GM10266 (cell line): ENCODE data around the gene OR51B6.
"Not testable (repeated sequence)": the region's sequence is repeated elsewhere in the genome, so short reads cannot be mapped to it uniquely, and the experiment has no call there.

ENCODE experiments used
- DNase-seq: peaks from one replicate; pipeline ENCODE4 v3.0.0; 2012; ENCODE audit errors: extremely low spot score
- CTCF ChIP-seq: IDR thresholded peaks from 2 replicates; pipeline ENCODE4 v1.5.1; 2012; ENCODE audit warnings: mild to moderate bottlenecking, low read depth; ENCODE audit not compliant: control insufficient read depth, insufficient read depth; ENCODE audit errors: missing control alignments

The OR51B6 gene

DNA sequence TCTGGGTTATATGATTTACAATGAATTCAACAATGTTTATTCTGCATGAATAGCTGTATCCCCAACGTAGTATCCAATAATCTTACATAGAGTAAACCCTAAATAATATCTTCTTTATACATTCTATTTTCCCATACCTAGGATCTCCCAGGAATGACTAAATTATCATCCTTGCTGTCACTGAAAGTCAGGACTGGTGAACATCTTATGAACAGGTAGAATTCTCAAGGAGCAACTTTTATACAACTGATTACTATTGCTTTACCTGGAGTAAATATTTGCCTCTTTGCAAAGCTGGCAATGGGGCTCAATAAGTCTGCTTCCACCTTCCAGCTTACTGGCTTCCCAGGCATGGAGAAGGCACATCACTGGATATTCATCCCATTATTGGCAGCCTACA lies at the start of gene OR51B6:
Gene OR51B6, plus strand, starts transcription at position 301 of the 400 bp plus-strand sequence. Its CDS starts 0 bp downstream, at position 301.
- TF ChIP-seq CTCF, result no peak
- no peak for DNase-seq

GRCh38 chr11:5301846-5302245 lies 49.5 kb upstream of the OR51B6 start, which contains the start of gene OR51B4:
Gene OR51B4, minus strand, starts transcription at chr11:5301946. Its CDS starts 0 bp downstream, at chr11:5301946.
- TF ChIP-seq CTCF, result no peak
- no peak for DNase-seq

GRCh38 chr11:5303626-5304025 lies 47.7 kb upstream of the OR51B6 start:
- no peak for TF ChIP-seq CTCF
- no peak for DNase-seq

DNA sequence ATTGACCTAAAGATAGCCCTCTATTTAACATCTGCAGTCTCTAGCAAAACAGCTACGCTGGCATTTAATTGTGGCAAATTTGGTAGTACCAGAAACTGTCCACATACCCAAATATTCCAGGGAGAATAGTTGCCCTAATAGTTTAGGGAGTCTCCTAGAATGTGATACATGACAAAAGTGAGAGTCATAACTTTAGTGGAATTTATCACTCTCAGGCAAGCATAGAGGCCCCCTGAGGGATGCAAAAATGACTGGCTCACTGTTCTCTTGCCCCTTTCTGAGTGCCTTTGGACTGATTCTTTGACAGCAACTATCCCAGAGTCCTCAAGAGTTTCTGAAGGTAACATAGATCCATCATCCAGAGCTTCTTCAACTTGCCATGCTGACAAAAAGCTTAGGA lies 47.3 kb upstream of the OR51B6 start:
- no peak for DNase-seq
- TF ChIP-seq CTCF, result no peak

- no peak for DNase-seq
- no peak for TF ChIP-seq CTCF
Measured at GRCh38 chr11:5307256-5308019, 43.9 kb upstream of the OR51B6 start.

DNA sequence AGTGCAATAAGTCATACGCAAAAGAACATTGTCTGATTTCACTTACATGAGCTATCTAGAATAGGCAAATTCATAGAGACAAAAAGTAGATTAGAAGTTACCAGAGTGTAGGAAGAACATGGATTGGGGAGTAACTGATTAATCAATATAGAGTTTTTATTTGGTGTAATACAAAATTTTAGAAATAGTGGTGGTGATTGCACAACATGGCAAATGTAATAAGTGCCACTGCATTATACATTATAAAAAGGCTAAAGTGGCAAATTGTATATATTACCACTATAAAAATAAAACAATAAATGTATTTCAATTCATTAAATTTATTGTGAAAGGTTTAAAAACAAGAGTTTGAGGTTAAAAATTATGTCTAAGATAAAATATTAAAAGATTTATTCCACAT lies 40.9 kb upstream of the OR51B6 start:
- TF ChIP-seq CTCF, result no peak
- DNase-seq, result no peak

GRCh38 chr11:5313326-5314023 lies 37.8 kb upstream of the OR51B6 start:
- DNase-seq, result not testable (repeated sequence)
